Placental epithelial cell (primary cell): ENCODE results near the gene FAAP24. TPM values are rescaled to one million over a fixed set of nuclear protein-coding genes. Genes with fewer than 3 reads are reported as not detected.

Experiments
- total RNA-seq: library from RNA; depleted of rRNA; stranded (reverse); fragments of >200 nt; gene quantifications from 2 replicates; pipeline ENCODE4 v1.2.3, GENCODE V29; 2012

The FAAP24 gene, protein sequence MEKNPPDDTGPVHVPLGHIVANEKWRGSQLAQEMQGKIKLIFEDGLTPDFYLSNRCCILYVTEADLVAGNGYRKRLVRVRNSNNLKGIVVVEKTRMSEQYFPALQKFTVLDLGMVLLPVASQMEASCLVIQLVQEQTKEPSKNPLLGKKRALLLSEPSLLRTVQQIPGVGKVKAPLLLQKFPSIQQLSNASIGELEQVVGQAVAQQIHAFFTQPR
- total RNA-seq = 1.4 and 3.5 TPM in 2 replicates

DNA sequence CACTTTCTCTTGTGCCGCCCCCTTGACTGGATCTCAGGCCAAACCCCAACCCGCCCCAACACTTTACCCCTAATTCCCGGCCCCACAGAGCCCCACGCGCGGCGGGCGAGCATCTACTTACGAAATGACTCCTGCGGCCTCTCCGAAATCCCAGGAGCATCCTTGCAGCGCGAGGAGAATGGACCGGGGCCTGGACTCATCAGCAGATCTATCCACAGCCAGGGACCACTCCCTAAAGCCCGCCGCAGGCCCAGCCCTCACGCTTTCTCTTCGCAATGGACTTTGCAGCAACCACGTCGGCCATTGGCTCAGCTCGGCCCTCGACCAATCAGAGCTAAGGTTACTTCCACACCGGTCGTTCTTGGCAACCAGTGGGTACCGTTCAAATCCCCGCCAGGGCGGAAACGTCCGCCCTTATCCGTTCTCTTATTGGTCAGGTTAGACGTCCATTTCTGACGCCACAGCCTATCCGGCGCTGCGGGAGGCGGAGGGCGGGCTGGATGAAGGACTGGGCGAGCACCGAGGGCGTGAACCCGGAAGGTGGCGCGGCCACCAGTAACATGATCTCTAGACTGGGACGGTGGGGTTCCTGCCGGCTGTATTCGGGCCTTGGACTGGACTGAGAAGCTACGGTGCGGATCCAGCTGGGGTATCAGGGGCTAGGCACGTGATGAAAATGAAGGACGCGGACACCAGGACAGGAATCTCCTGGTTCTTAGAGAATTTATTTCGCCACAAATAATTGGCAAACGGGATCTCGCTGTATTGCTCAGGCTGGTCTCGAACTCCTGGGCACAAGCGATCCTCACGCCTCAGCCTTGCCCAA, at the start of gene FAAP24, which contains the start of gene CEP89:
Gene FAAP24 (plus strand): TSS at position 528 of the 826 bp plus-strand sequence. CDS start 955 bp downstream, outside the sequence.
Gene CEP89 (minus strand): TSS at position 244 of the 826 bp plus-strand sequence. CDS start 84 bp downstream, at position 160.

Other genes with a start within 250 kb of the FAAP24 start
- 0.39 TPM in 1 of 2 replicates, not detected in the other for gene SLC7A9, start 102.5 kb upstream of the FAAP24 start, total RNA-seq
- gene CEP89, start 284 bp upstream of the FAAP24 start, total RNA-seq = 14.1 and 18.7 TPM in 2 replicates
- 17.2 and 23.6 TPM in 2 replicates for gene RHPN2, start 92.6 kb downstream of the FAAP24 start, total RNA-seq
- gene GPATCH1, start 108.9 kb downstream of the FAAP24 start, total RNA-seq = 6.0 and 14.5 TPM in 2 replicates
- not detected in 2 replicates for gene WDR88, start 159.9 kb downstream of the FAAP24 start, total RNA-seq
- 10.8 and 14.5 TPM in 2 replicates for gene LRP3, start 222.1 kb downstream of the FAAP24 start, total RNA-seq